Ascending aorta (tissue), 2 donors: ENCODE data around the gene CAMKV. TPM values are rescaled to one million over a fixed set of nuclear protein-coding genes. Genes with fewer than 3 reads are reported as not detected.
A peak's percentile ranks its signal among the peaks of the same experiment; 100 is the strongest.

Source experiments
- DNase-seq, 2 donors: peaks; one replicate each; pipeline ENCODE4 v3.0.0-alpha.2; 2019; ENCODE audit warnings: low spot score in 2 of 2
- H3K27ac ChIP-seq, 2 donors: fragments of 200-600 bp; sonication (generic); one replicate each; pipeline ENCODE4 v1.5.1; 2016 to 2017; ENCODE audit warnings: mild to moderate bottlenecking in 1 of 2
- H3K27me3 ChIP-seq: fragments of 200-600 bp; sonication (generic); one replicate; pipeline ENCODE4 v1.5.1; 2017
- H3K36me3 ChIP-seq, 2 donors: fragments of 200-600 bp; sonication (generic); one replicate each; pipeline ENCODE4 v1.5.1; 2016
- H3K4me1 ChIP-seq, 2 donors: fragments of 200-600 bp; sonication (generic); one replicate each; pipeline ENCODE4 v1.5.1; 2016 to 2017; ENCODE audit warnings: mild to moderate bottlenecking in 1 of 2
- H3K4me3 ChIP-seq, 2 donors: fragments of 200-600 bp; sonication (generic); one replicate each; pipeline ENCODE4 v1.5.1; 2016 to 2017; ENCODE audit warnings: mild to moderate bottlenecking in 1 of 2
- H3K9me3 ChIP-seq, 2 donors: fragments of 200-600 bp; sonication (generic); one replicate each; pipeline ENCODE4 v1.5.1; 2016
- CTCF ChIP-seq, 3 experiments: fragments of 200-600 bp in 2 of 3; fragments of 450-650 bp in 1 of 3; sonication (generic) in 2 of 3; IDR thresholded peaks; one replicate each; pipeline ENCODE4 v1.5.1; 2016 to 2019; ENCODE audit warnings: antibody characterized with exemption in 3 of 3, mild to moderate bottlenecking in 1 of 3, moderate library complexity in 1 of 3
- intact Hi-C: fragments of 100-400 bp; cut with DNase I; formaldehyde crosslinking; loops from one replicate; pipeline ENCODE4 v1.15.1; 2023
- total RNA-seq: library from RNA; depleted of rRNA; stranded (reverse); fragments of >200 nt; gene quantifications from one replicate; pipeline ENCODE4 v1.1.0, GENCODE V29; 2016

Gene CAMKV
- total RNA-seq, 1 donor from 2014 or later: not detected

- Histone ChIP-seq H3K27ac (peak overlapping the region in 1 of 2 donors; percentile 44), H3K4me3 (no peak overlapping the region), H3K9me3 (no peaks in the 10 kb centered on the region), H3K27me3 (no peaks in the 10 kb centered on the region), H3K36me3 (peaks cover 0 to 2% of the 10 kb centered on the region in 2 donors), H3K4me1 (peaks cover 0 to 14% of the 10 kb centered on the region in 2 donors)
- no peak for DNase-seq
- intact Hi-C loops: no loop called here
- TF ChIP-seq CTCF (IDR thresholded peaks at IDR 0.05): peak in 1 of 3 experiments; percentile 9
These were observed 30.1 kb upstream of the CAMKV start for GRCh38 chr3:49899815-49900214.

- DNase-seq: no peak
- H3K27ac ChIP-seq: no peak overlapping the region
- no peaks in the 10 kb centered on the region for H3K27me3 ChIP-seq
- TF ChIP-seq CTCF (IDR thresholded peaks at IDR 0.05): no peak
- intact Hi-C loops: no loop called here
- no peak overlapping the region for H3K4me3 ChIP-seq
- no peaks in the 10 kb centered on the region for H3K9me3 ChIP-seq
- peaks cover 0 to 2% of the 10 kb centered on the region in 2 donors for H3K36me3 ChIP-seq
- H3K4me1 ChIP-seq: peaks cover 0 to 14% of the 10 kb centered on the region in 2 donors
These were observed 29.3 kb upstream of the CAMKV start for GRCh38 chr3:49898991-49899390.

- Histone ChIP-seq H3K4me3 (no peak overlapping the region), H3K4me1 (peaks cover 0 to 13% of the 10 kb centered on the region in 2 donors), H3K36me3 (peaks cover 0 to 2% of the 10 kb centered on the region in 2 donors), H3K27me3 (no peaks in the 10 kb centered on the region), H3K9me3 (no peaks in the 10 kb centered on the region), H3K27ac (no peak overlapping the region)
- no peak for DNase-seq
- intact Hi-C loops: no loop called here
- no peak for TF ChIP-seq CTCF (IDR thresholded peaks at IDR 0.05)
These were observed 26.6 kb upstream of the CAMKV start for GRCh38 chr3:49896345-49896744.

- no peak for DNase-seq
- Histone ChIP-seq H3K4me3 (no peak overlapping the region), H3K4me1 (peaks cover 0 to 7% of the 10 kb centered on the region in 2 donors), H3K27ac (no peak overlapping the region), H3K9me3 (no peaks in the 10 kb centered on the region), H3K27me3 (no peaks in the 10 kb centered on the region), H3K36me3 (peaks cover 0 to 2% of the 10 kb centered on the region in 2 donors)
- intact Hi-C loops: no loop called here
- TF ChIP-seq CTCF (IDR thresholded peaks at IDR 0.05): no peak
These were observed 26.1 kb upstream of the CAMKV start for GRCh38 chr3:49895791-49896190.

- intact Hi-C loops: no loop called here
- DNase-seq: no peak
- Histone ChIP-seq H3K27me3 (no peaks in the 10 kb centered on the region), H3K27ac (no peak overlapping the region), H3K9me3 (no peaks in the 10 kb centered on the region), H3K4me3 (no peak overlapping the region), H3K36me3 (no peaks in the 10 kb centered on the region), H3K4me1 (no peaks in the 10 kb centered on the region)
- TF ChIP-seq CTCF (IDR thresholded peaks at IDR 0.05): no peak
These were observed 19.6 kb upstream of the CAMKV start for GRCh38 chr3:49889296-49889695.

- Histone ChIP-seq H3K4me3 (no peak overlapping the region), H3K4me1 (no peaks in the 10 kb centered on the region), H3K27ac (no peak overlapping the region), H3K27me3 (no peaks in the 10 kb centered on the region), H3K9me3 (no peaks in the 10 kb centered on the region), H3K36me3 (no peaks in the 10 kb centered on the region)
- DNase-seq: no peak
- intact Hi-C loops: no loop called here
- TF ChIP-seq CTCF (IDR thresholded peaks at IDR 0.05): no peak
These were observed 17.2 kb upstream of the CAMKV start for GRCh38 chr3:49886922-49887265.
